Right lobe of liver (tissue), 4 donors: Measurements from ENCODE around the gene TIMM29.

Source experiments
- POLR2A ChIP-seq: fragments of 450-650 bp; IDR thresholded peaks from one replicate; pipeline ENCODE4 v1.6.1; 2017; ENCODE audit warnings: antibody characterized with exemption, mild to moderate bottlenecking
- TF ChIP-seq, protein P1 (sequence below), 4 donors: fragments of 200-600 bp in 3 of 4; fragments of 450-650 bp in 1 of 4; IDR thresholded peaks; one replicate each; pipeline versions ENCODE4 v1.5.1 to v1.8.0; 2016 to 2022; ENCODE audit warnings: antibody characterized with exemption in 4 of 4, mild to moderate bottlenecking in 2 of 4
- donor health status: DM: no; HTN: no; CAD: no.
- donor health status: DM: no; HTN: no; CAD: no.
- donor health status: DM: no; HTN: yes; CAD: no.

DNA sequence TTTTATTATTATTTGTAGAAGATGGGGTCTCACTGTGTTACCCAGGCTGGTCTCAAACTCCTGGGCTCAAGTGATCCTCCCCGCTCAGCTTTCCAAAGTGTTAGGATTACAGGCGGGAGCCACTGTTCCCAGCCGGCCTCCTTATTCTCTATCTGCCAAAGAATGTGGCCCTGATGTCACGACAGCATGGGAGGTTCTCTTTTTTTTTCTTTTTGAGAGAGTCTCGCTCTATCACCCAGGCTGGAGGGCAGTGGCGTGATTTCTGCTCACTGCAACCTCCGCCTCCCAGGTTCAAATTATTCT is 33.7 kb upstream of the TIMM29 start:
- TF ChIP-seq, protein P1, sequence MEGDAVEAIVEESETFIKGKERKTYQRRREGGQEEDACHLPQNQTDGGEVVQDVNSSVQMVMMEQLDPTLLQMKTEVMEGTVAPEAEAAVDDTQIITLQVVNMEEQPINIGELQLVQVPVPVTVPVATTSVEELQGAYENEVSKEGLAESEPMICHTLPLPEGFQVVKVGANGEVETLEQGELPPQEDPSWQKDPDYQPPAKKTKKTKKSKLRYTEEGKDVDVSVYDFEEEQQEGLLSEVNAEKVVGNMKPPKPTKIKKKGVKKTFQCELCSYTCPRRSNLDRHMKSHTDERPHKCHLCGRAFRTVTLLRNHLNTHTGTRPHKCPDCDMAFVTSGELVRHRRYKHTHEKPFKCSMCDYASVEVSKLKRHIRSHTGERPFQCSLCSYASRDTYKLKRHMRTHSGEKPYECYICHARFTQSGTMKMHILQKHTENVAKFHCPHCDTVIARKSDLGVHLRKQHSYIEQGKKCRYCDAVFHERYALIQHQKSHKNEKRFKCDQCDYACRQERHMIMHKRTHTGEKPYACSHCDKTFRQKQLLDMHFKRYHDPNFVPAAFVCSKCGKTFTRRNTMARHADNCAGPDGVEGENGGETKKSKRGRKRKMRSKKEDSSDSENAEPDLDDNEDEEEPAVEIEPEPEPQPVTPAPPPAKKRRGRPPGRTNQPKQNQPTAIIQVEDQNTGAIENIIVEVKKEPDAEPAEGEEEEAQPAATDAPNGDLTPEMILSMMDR (IDR thresholded peaks at IDR 0.05) = no peak
- no peak for TF ChIP-seq POLR2A
